Activated CD4-positive, CD25-positive, alpha-beta regulatory T cell treated with anti-CD3 and anti-CD28 coated beads, Interleukin-2, amount 50 U/mL, for 72 hours (primary cell): ENCODE results near the gene ZNF441.
"Not testable (repeated sequence)": the region's sequence is repeated elsewhere in the genome, so short reads cannot be mapped to it uniquely, and the experiment has no call there.

ENCODE experiments used
- DNase-seq: peaks from one replicate; pipeline ENCODE4 v3.0.0; 2021

ZNF441 gene

DNA sequence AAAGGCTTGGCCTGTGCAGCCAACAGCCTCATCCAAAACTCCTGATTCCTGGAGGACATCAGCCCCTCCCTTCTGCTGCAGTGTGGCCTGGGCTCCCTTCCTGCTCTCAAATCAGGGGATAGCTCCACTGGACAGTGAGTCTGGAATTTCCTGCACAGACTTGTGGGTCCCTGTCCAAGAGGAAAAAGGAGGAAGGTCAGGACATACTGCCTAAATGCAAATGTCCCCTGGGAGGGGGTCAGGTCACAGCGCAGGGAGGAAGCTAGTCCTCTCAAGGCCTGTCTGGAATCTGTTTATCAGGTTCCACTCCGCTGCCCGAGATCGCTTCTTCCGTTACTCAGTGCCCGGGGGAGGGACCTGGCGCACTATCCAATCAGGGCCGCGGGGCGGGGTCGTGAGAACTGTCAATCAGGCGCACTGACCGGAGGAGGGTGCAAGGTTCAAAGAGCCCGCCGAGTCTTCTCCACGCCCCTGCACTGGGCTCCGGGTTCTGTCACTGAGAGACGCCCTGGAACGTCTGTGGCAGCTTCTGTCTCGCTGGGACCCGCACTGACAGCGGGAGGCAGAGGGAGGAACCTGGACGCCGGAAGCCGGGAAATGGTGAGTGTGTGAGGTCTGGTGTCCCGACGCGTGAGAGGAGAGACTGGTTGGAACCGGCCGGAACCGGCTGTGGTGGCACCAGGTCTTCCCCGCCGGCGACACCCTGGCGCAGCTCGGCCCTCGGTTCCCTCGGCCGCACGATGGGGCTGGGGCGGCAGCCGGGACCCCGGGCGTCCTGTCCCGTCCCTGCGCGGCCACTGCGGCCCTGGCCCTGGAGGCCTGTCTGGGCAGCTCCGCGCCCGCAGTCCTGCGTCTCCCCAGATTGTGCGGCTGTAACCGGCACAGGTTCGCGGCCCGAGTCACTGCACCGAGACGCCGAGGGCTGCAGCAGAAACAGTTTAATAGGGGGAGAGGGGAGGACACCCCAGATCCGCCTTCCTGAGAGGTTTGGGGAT is at the start of gene ZNF441:
TSS of gene ZNF441 (plus strand) at position 404 of the 995 bp plus-strand sequence. CDS start at position 598, 194 bp downstream.
- peak; percentile 97 for DNase-seq

DNA sequence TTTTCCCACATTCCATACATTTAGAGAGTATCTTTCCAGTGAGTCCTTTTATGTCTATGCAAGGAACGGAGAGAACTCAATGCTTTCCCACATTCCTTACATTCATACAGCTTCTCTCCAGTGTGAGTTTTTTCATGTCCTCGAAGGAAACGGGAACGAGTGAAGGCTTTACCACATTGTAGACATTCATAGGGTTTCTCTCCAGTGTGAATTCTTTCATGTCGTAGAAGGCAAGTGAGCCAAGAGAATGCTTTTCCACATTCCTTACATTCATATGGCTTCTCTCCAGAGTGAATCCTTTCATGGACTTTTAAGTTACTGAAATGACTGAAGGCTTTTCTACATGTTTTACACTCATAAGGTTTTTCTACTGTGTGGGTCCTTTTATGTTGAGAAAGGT is 45.1 kb upstream of the ZNF441 start:
- no peak for DNase-seq

DNA sequence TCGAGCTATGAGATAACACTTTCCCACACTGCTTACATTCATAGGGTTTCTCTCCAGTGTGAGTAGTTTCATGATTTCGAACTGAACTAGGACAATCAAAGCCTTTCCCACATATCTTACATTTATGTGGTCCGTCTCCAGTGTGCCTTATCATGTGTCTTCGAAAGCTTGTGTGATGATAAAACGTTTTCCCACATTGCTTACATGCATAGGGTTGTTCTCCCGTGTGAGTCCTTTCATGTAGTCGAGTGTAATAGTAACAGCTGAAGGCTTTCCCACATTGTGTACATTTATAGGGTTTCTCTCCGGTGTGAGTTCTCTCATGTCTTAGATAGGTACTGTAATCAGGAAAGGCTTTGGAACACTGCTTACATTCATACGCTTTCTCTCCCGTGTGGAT is 44.4 kb upstream of the ZNF441 start:
- DNase-seq, result no peak

DNA sequence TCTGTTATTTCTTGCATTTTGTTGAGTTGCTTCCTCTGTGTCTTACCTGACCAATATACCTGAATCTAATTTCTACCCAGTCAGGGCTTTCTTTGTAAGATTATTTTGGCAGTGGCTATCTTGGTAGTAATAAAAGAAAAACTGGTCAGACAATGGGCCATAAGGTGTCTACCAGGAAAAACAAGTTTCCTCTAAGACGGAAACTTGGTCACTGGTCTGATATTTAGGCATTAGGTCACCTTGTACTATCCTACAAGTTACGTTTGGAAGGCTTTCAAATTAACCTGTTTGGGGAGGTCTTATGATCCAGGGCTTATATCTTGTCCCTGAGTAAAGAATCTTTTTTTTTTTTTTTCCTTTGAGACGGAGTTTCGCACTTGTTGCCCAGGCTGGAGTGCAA is 37.2 kb upstream of the ZNF441 start:
- DNase-seq, result no peak

DNA sequence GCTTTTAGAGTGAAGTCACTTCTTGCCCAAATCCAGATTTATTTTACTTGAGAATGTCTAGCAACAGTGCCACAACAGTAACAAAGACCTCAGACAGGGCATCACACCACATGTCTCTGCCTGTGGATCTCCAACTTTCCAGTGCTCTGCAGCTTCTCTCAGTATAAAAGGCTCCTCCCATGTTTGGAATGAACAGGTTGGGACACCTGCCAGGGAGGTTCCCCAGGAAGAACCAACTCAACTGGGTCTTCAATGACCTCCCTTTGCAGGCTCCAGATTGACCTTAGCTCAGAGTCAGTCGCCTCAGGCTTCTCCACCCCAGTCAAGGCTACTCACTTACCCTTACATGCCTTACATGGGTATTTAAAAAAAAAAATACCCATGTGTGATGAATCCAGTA is 31.4 kb upstream of the ZNF441 start:
- no peak for DNase-seq

DNA sequence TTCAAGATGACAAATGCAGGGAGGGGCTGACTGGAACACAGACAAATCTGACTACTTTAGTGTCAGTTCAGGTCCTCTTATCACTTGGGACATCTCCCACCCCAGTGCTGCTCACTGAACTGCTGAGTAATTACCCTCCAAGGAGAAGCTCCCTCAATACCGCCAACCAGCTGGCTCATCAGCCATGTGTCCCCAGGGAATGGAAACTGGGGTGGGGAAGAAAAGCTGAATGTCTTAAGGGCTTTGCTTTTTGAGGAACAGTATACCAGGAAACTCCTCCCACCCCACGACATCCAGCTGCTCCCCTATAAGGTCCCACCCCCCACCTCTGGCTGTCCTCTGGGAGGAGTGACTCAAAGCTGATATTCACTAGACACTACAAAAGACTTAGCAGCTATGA is 30.1 kb upstream of the ZNF441 start:
- DNase-seq, result no peak

DNA sequence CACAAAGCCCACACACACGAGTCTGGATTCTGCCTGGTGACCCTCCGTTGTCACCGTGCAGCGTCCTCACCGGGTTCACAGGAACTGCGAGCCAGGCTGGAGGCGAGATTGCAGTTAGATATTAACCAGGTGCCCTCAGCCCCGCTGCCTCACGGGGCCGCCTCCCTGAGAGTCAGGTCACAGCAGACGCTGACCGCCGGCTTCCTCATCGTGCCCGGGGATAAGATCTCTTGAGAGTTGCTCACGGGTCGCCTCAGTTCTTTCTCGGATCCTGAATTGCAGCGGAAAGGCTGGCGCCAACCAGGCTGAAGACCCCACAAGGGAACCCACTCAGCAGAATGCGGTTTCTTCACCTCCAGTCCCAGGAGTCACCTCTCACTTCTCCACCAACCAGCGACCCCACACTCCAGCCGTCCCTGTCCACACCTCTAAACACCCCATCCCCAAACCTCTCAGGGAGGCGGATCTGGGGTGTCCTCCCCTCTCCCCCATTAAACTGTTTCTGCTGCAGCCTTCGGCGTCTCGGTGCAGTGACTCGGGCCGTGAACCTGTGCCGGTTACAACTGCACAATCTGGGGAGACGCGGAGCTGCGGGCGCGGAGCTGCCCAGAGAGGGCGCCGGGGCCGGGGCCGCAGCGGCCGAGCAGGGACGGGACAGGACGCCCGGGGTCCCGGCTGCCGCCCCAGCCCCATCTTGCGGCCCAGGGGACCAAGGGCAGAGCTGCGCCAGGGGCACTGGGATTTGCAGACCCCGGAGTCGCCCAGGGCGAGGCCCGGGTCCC is 28.6 kb upstream of the ZNF441 start:
- peak; percentile 47 for DNase-seq

DNA sequence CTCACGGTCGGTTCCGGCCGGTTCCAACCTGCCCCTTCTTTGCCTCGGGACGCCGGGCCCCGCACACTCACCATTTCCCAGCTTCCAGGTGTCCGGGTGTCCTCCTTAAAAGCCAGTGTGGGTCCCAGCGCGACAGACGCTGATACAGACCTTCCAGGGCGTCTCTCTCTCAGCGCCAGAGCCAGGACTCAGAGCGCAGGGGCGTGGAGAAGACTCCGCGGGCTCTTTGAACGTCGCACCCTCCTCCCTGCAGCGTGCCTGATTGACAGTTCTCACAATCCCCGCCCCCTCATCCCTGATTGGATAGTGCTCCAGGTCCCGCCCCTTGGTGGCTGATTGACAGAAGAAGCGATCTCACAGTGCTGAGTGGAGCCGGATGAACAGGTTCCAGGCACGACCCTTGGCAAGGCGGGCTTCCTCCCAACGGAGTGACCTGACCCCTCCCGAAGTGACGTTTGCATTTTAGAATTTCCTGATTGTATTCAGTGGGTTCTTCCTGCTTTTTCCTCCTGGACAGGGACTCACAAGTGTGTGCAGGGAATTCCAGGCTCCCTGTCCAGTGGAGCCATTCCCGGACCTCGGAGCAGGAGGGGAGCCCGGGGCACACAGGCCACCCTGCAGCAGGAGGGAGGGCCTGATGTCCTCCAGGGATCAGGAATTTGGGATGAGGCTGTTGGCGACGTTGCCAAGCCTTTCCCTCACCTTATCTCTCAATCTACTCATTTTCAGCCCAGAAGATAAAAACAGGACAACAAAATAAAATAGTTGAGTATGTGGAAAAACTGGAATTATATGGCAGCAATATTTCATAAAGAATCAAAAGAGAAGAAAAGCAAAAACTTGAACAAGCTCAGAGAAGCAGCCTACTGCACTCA is 27.8 kb upstream of the ZNF441 start, which contains the start of gene ZNF823:
TSS of gene ZNF823 (minus strand) at position 201 of the 875 bp plus-strand sequence. CDS start at position 74, 127 bp downstream.
- peak; percentile 95 for DNase-seq

DNA sequence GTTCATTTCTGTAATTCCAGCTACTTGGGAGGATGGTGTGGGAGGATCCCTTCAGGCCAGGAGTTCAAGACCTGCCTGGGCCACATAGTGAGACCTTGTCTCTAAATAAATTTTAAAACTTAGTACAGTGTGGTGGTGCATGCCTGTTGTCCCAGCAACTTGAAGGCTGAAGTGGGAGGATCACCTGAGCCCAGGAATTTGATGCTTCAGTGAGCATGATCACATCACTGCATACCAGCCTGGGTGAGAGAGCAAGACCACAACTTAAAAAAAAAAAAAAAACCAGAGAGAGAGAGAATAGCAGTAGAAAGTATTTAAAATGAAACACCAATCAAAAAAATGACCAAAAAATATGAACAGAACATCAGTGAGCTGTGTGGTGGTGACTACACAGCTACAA is 20.9 kb upstream of the ZNF441 start:
- DNase-seq, result no peak

DNA sequence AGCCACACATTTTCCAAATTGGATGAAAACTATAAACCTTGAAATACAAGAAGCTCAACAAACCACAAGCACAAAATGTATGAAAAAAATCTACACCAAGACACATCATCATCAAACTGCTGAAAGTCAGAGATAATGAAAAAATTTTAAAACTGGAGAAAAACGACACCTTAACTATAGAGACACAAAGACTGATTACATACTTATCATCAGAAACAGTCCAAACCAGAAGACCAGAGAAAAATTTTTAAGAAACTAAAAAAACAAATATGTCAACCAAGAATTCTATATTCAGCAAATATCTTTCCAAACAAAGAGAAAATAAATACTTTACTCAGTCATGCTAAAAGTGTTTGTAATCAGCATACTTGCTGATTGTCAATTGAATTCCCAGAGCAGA is 19.5 kb upstream of the ZNF441 start:
- DNase-seq, result no peak

DNA sequence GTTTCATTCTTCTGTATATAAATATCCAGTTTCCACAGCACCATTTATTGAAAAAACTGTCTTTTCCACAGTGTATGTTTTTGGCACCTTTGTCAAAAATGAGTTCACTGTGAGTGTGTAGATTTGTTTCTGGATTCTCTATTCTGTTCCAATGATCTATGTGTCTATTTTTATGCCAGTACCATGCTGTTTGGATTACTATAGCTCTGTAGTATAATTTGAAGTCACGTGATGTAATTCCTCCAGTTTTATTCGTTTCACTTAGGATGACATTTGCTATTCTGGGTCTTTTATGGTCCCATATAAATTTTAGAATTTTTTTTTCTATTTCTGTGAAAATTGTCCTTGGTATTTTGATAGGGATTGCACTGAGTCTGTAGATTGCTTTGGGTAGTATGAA is 17.0 kb upstream of the ZNF441 start:
- no peak for DNase-seq

DNA sequence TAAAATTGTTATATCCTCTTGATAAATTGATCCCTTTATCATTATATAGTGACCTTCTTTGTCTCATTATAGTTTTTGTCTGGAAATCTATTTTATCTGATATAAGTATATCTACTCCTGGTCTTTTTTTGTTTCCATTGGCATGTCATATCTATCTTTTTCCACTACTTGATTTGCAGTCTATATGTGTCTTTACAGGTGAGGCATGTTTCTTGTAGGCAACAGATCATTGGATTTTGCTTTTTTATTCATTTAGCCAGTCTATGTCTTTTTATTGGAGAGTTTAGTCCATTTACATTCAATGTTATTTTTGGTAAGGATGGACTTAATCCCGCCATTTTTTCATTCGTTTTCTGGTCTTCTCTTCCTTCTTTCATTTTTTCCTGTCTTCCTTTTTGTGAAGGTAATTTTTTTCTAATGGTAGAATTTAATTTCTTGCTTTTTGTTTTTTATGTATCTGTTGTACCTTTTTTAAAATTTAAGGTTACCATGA is 14.5 kb upstream of the ZNF441 start:
- no peak for DNase-seq

DNA sequence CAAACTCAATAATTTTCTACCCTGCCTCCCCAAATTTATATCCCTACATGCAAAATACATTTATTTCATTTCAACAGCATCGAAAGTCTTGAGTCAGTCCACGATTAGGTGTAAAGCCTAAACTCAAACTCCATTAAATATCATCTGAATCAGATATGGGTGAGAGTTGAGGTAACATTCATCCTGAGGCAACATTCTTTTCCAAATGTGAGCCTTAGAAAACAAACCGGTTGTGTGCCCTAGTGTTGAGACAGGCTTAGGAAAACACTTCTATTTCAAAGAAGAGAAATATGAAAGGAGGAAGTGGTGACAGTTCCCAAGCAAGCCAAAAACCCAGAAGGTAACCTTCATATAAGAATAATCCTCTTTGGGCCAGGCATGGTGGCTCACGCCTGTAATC is 12.1 kb upstream of the ZNF441 start:
- no peak for DNase-seq

DNA sequence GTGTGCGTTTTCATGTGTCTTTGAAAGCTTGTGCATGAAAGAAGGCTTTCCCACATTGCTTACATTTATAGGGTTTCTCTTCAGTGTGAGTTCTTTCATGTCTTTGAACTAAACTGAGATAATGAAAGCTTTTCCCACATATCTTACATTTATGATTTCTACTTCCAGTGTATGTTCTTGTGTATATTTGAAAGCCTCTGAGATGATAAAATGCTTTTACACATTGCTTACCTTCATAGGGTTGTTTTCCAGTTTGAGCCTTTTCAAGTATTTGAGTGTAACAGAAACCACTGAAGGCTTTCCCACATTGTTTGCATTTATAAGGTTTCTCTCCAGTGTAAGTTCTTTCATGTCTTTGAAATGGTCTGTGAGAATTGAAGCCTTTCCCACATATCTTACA is 9.8 kb upstream of the ZNF441 start:
- no peak for DNase-seq

DNA sequence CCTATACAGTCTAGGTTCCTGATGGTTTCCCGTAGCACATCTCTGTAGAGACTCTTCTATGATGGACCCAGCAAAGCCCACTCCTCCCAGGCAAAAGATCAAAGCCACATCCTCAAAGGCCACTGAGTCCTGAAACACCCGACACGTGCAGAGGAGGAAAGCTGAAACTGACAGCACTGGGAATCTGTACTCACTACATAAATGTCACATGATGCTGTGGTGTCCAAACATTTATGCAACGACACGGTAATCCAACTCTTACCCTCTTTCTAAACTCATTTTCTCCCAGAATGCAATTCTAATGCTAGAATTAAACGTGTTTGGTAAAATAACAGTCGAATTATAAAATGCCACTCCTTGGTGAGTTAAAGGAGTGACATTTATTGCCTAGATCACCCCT is 7.0 kb upstream of the ZNF441 start:
- DNase-seq, result no peak

DNA sequence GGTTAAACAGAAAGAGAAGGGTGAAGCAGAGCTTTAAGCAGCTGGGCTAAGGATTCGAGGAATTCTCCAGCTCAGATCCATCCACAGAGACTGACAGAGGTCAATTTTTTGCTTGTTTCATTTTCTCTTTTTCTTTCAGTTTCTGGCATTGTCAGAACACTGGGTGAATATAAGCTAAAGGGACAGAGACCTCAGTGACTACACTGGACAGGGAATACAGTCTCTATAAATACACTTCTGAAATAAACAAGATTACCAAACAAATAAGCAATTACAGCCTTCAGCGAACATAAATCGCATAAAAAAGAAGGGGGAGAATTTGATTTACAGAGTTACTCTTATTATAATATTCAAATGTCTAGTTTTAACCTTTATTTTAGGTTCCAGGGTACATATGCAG is 3.7 kb upstream of the ZNF441 start:
- DNase-seq, result no peak

DNA sequence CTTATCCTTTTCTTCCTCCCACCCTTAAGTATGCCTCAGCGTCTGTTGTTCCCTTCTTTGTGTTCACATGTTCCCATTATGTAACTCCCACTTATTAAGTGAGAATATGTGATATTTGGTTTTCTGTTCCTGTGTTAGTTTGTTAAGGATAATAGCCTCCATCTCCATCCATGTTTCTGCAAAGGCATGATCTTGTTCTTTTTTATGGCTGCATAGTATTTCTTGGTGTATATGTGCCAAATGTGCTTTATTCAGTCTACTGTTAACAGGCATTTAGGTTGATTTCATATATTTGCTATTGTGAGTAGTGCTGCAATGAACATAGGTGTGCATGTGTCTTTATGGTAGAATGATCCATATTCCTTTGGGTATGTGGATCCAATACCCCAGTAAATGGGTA is 3.2 kb upstream of the ZNF441 start:
- no peak for DNase-seq

DNA sequence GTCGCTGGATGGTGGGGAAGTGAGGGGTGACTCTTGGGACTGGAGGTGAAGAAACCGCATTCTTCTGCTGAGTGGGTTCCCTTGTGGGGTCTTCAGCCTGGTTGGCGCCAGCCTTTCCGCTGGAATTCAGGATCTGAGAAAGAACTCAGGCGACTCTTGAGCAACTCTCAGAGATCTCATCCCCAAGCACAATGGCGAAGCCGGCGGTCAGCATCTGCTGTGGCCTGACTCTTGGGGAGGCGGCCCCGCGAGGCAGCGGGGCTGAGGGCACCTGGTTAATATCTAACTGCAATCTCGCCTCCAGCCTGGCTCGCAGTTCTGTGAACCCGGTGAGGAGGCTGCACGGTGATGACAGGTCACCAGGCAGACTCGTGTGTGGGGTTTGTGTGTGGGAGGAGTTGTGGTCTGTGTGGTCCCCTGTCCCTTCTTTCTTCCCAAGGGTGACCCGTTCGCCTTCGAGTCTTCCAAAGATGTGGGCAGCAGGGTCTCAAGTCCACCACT is 883 bp downstream of the ZNF441 start:
- peak; percentile 44 for DNase-seq

DNA sequence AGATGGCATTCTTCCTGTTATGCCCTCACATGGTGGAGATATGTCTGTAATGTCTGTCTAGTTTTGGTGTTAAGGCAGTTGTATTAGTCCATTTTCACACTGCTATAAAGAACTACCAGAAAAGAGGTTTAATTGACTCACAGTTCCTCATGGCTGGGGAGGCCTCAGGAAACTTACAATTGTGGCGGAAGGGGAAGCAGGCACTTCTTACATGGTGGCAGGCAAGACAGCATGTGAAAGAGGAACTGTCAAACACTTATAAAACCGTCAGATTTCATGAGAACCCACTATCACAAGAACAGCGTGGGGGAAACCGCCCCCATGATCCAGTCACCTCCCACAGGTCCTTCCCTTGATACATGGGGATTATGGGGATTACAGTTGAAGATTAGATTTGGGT is 3.2 kb downstream of the ZNF441 start:
- DNase-seq, result no peak

DNA sequence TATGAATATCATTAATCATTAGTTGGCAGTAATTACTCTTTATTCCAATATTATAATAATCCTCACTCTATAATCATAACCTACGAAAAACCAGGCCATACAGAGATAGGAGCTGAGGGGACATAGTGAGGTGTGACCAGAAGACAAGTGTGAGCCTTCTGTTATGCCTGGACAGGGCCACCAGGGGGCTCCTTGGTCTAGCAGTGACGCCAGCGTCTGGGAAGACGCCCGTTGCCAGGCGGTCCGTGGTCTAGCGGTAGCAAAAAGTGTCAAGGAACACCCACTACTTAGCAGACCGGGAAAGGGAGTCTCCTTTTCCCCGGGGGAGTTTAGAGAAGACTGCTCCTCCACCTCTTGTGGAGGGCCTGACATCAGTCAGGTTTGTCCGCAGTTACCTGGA is 4.7 kb downstream of the ZNF441 start:
- not testable (repeated sequence) for DNase-seq

DNA sequence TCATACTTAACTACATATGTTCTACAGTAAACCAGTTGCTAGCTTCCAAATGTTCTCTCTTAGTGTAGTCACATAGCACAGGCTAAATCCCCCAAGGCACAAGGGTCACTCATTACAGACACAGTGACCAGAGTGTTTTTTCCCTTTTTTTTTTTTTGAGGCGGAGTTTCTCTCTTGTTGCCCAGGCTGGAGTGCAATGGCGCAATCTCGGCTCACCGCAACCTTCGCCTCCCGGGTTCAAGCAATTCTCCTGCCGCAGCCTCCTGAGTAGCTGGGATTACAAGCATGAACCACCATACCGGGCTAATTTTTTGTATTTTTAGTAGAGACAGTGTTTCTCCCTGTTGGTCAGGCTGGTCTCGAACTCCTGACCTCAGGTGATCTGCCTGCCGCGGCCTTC is 9.9 kb downstream of the ZNF441 start:
- DNase-seq, result not testable (repeated sequence)

DNA sequence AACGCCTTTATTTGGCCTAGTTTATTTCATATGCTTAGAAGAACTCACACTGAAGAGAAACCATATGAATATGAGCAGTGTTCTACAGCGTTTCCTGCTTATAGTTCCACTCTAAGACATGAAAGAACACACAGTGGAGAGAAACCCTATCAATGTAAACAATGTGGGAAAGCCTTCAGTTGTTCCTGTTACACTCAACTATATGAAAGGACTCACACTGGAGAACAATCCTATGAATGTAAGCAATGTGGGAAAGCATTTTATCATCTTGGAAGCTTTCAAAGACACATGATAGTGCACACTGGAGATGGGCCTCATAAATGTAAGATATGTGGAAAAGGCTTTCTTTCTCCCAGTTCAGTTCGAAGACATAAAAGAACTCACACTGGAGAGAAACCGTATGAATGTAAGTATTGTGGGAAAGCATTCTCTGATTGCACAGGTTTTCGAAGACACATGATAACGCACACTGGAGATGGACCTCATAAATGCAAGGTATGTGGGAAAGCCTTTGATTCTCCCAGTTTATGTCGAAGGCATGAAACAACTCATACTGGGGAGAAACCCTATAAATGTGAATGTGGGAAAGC is 13.7 kb downstream of the ZNF441 start:
- no peak for DNase-seq
